Ovary (tissue), 3 donors: ENCODE results near the gene CMBL.

Experiments used
- POLR2A ChIP-seq: fragments of 450-650 bp; IDR thresholded peaks from one replicate; pipeline ENCODE4 v1.6.1; 2017; ENCODE audit warnings: antibody characterized with exemption, mild to moderate bottlenecking, moderate library complexity
- TF ChIP-seq, protein P1 (sequence below), 3 donors: fragments of 450-650 bp in 2 of 3; fragments of 200-600 bp in 1 of 3; IDR thresholded peaks; one replicate each; pipeline versions ENCODE4 v1.5.1 to v1.8.0; 2016 to 2022; ENCODE audit warnings: antibody characterized with exemption in 3 of 3, mild to moderate bottlenecking in 1 of 3
- donor health status: DM: no; HTN: no; CAD: no.

DNA sequence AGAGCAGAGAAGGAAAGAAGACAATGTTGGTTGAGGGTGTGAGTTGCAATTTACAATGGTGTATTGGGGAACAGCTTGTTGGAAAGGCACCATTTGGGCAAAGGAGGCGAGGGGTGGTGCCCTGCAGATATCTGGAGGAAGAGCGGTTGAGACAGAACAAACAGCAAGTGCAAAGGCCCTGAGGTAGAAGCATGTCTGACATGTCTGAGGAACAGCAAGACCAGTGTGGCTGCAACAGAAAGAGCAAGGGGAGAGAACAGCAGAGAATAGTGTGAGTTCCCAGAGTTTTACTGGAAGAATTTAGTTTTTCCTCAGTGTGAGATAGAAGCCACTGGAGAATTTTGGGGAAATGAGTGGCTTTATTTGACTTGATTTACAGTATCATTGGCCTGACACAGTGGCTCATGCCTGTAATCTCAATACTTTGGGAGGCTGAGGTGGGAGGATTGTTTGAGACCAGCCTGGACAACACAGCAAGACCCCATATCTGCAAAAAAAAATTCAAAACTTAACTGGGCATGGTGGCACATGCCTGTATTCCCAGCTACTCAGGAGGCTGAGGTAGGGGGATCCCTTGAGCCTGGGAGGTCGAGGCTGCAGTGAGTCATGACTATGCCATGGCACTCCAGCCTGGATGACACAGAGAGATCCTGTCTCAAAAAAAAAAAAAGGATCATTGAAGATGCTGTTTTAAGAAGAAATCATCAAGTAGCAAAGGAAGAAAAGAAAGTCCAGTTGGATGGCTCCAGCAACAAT, 13.6 kb downstream of the CMBL start:
- TF ChIP-seq, protein P1, sequence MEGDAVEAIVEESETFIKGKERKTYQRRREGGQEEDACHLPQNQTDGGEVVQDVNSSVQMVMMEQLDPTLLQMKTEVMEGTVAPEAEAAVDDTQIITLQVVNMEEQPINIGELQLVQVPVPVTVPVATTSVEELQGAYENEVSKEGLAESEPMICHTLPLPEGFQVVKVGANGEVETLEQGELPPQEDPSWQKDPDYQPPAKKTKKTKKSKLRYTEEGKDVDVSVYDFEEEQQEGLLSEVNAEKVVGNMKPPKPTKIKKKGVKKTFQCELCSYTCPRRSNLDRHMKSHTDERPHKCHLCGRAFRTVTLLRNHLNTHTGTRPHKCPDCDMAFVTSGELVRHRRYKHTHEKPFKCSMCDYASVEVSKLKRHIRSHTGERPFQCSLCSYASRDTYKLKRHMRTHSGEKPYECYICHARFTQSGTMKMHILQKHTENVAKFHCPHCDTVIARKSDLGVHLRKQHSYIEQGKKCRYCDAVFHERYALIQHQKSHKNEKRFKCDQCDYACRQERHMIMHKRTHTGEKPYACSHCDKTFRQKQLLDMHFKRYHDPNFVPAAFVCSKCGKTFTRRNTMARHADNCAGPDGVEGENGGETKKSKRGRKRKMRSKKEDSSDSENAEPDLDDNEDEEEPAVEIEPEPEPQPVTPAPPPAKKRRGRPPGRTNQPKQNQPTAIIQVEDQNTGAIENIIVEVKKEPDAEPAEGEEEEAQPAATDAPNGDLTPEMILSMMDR (IDR thresholded peaks at IDR 0.05): no peak
- no peak for TF ChIP-seq POLR2A
